NT2/D1 (cell line): ENCODE data around the gene C2orf66.

ENCODE experiments used
- YY1 ChIP-seq: IDR thresholded peaks from 2 replicates; pipeline ENCODE4 v1.6.1; 2011; ENCODE audit not compliant: insufficient read length, insufficient read depth
- ZNF274 ChIP-seq: IDR thresholded peaks from 2 replicates; pipeline ENCODE4 v1.6.1; 2011; ENCODE audit warnings: mild to moderate bottlenecking, low read depth, low read length

- TF ChIP-seq ZNF274 (no peak), YY1 (no peak)
Observed at GRCh38 chr2:196830701-196831100, 21.5 kb upstream of the C2orf66 start.
